Smooth muscle cell (in vitro differentiated cells): Measurements from ENCODE around the gene PSME4. TPM values are rescaled to one million over a fixed set of nuclear protein-coding genes. Genes with fewer than 3 reads are reported as not detected.

Experiments used
- DNase-seq: peaks from one replicate; lab custom pipeline; 2025; ENCODE audit not compliant: unreplicated experiment; lab: John Stamatoyannopoulos, UW
- H2AFZ ChIP-seq: fragments of 200-600 bp; sonication (generic); 2 replicates; pipeline ENCODE4 v1.6.0; 2016; ENCODE audit warnings: antibody characterized with exemption, low read depth, mild to moderate bottlenecking
- H3F3A ChIP-seq: fragments of 200-600 bp; sonication (generic); 2 replicates; pipeline ENCODE4 v1.6.0; 2017; ENCODE audit warnings: antibody characterized with exemption, low read depth
- H3K27ac ChIP-seq: fragments of 200-600 bp; sonication (generic); 2 replicates; pipeline ENCODE4 v1.5.1; 2016; ENCODE audit warnings: low read depth, mild to moderate bottlenecking
- H3K27me3 ChIP-seq: fragments of 200-600 bp; sonication (generic); 2 replicates; pipeline ENCODE4 v1.6.1; 2016; ENCODE audit warnings: low read depth, mild to moderate bottlenecking
- H3K36me3 ChIP-seq: fragments of 200-600 bp; sonication (generic); 2 replicates; pipeline ENCODE4 v1.5.1; 2016; ENCODE audit warnings: low read depth
- H3K4me1 ChIP-seq: fragments of 200-600 bp; sonication (generic); 2 replicates; pipeline ENCODE4 v1.5.1; 2016; ENCODE audit warnings: low read depth
- H3K4me2 ChIP-seq: fragments of 200-600 bp; sonication (generic); 2 replicates; pipeline ENCODE4 v1.6.0; 2016; ENCODE audit warnings: mild to moderate bottlenecking
- H3K4me3 ChIP-seq: fragments of 200-600 bp; sonication (generic); 2 replicates; pipeline ENCODE4 v1.5.1; 2016; ENCODE audit warnings: mild to moderate bottlenecking
- H3K79me2 ChIP-seq: fragments of 200-600 bp; sonication (generic); 2 replicates; pipeline ENCODE4 v1.6.0; 2016; ENCODE audit warnings: low read depth, mild to moderate bottlenecking
- H3K9ac ChIP-seq: fragments of 200-600 bp; sonication (generic); 2 replicates; pipeline ENCODE4 v1.6.0; 2016; ENCODE audit warnings: low read depth
- H3K9me3 ChIP-seq: fragments of 200-600 bp; sonication (generic); replicated peaks from 2 replicates; pipeline ENCODE4 v1.5.1; 2016; ENCODE audit warnings: low read depth
- H4K20me1 ChIP-seq: fragments of 200-600 bp; sonication (generic); 2 replicates; pipeline ENCODE4 v1.6.0; 2016; ENCODE audit warnings: low read depth
- CTCF ChIP-seq: fragments of 200-600 bp; sonication (generic); IDR thresholded peaks from 2 replicates; pipeline ENCODE4 v1.5.1; 2017; ENCODE audit warnings: borderline replicate concordance, mild to moderate bottlenecking, antibody characterized with exemption; ENCODE audit not compliant: insufficient read depth, poor library complexity, severe bottlenecking
- WGBS: methylation state at CpG from one replicate; pipeline ENCODE4 v1.1.7; 2016; ENCODE audit warnings: low lambda C conversion rate; 5-methylcytosine and 5-hydroxymethylcytosine counted together
- polyA plus RNA-seq: library from polyadenylated mRNA; unstranded; fragments of >200 nt; fragmentation: Nextera tagmentation; extraction: Ambion mirVana; gene quantifications from 2 replicates; pipeline ENCODE4 v1.2.1, GENCODE V29; 2016
- total RNA-seq: library from RNA; depleted of rRNA; stranded (reverse); fragments of >200 nt; gene quantifications from 2 replicates; pipeline ENCODE4 v1.2.3, GENCODE V29; 2014

PSME4 gene
- total and polyA plus RNA-seq, 2 experiments from 2014 or later = 11.3 to 65.2 TPM

GRCh38 chr2:54012538-54013141, 41.8 kb upstream of the PSME4 start:
- H3K9me3 ChIP-seq = no peaks in the 10 kb centered on the region
- 84% methylated on average over 11 of the region's 11 CpGs for WGBS
- no peak for DNase-seq
- no peak overlapping the region for H2AFZ ChIP-seq
- H3K27me3 ChIP-seq = no peaks in the 10 kb centered on the region
- H3K4me3 ChIP-seq = no peak overlapping the region
- H3K4me2 ChIP-seq = no peak overlapping the region
- H3F3A ChIP-seq = no peaks in the 10 kb centered on the region
- no peak overlapping the region for H3K9ac ChIP-seq
- H3K36me3 ChIP-seq = no peaks in the 10 kb centered on the region
- no peaks in the 10 kb centered on the region for H3K4me1 ChIP-seq
- no peaks in the 10 kb centered on the region for H4K20me1 ChIP-seq
- no peak overlapping the region for H3K27ac ChIP-seq
- TF ChIP-seq CTCF = no peak
- H3K79me2 ChIP-seq = no peaks in the 10 kb centered on the region

- H3K79me2 ChIP-seq = no peaks in the 10 kb centered on the region
- DNase-seq = no peak
- no peaks in the 10 kb centered on the region for H3K4me1 ChIP-seq
- no peaks in the 10 kb centered on the region for H4K20me1 ChIP-seq
- H3F3A ChIP-seq = no peaks in the 10 kb centered on the region
- H3K27me3 ChIP-seq = no peaks in the 10 kb centered on the region
- H3K36me3 ChIP-seq = no peaks in the 10 kb centered on the region
- no peaks in the 10 kb centered on the region for H3K9me3 ChIP-seq
- H3K27ac ChIP-seq = no peak overlapping the region
- H3K4me3 ChIP-seq = no peak overlapping the region
- no peak overlapping the region for H3K9ac ChIP-seq
- 86% methylated on average over 1 of the region's 1 CpG for WGBS
- TF ChIP-seq CTCF = no peak
- H3K4me2 ChIP-seq = no peak overlapping the region
- H2AFZ ChIP-seq = no peak overlapping the region
Observed at GRCh38 chr2:54009549-54009948, 38.8 kb upstream of the PSME4 start.

- WGBS = 97% methylated on average over 2 of the region's 2 CpGs
Observed at GRCh38 chr2:54008439-54008838, 37.6 kb upstream of the PSME4 start.

More at GRCh38 chr2:54008439-54008838, 37.6 kb upstream of the PSME4 start:
- no peak overlapping the region for H3K4me2 ChIP-seq
- no peak overlapping the region for H3K4me3 ChIP-seq
- no peak overlapping the region for H3K27ac ChIP-seq
- no peak for DNase-seq
- no peaks in the 10 kb centered on the region for H3K36me3 ChIP-seq
- H3K9ac ChIP-seq = no peak overlapping the region
- no peaks in the 10 kb centered on the region for H3K79me2 ChIP-seq
- no peaks in the 10 kb centered on the region for H3K27me3 ChIP-seq
- no peak overlapping the region for H2AFZ ChIP-seq
- no peaks in the 10 kb centered on the region for H3K4me1 ChIP-seq
- no peaks in the 10 kb centered on the region for H3K9me3 ChIP-seq
- TF ChIP-seq CTCF = no peak
- H4K20me1 ChIP-seq = no peaks in the 10 kb centered on the region
- H3F3A ChIP-seq = no peaks in the 10 kb centered on the region
